RWPE1 (cell line): Measurements from ENCODE around the gene USP50.

Experiments used
- CTCF ChIA-PET: fragments of 350-600 bp; sonication (Branson Sonifier 250); formaldehyde crosslinking; extraction: SDS; loops from one replicate; lab custom pipeline; 2021; lab: Yijun Ruan, JAX
- POLR2A ChIA-PET: fragments of 400-600 bp; formaldehyde crosslinking; extraction: SDS; loops from one replicate; lab custom pipeline; 2020; ENCODE audit warnings: antibody characterized with exemption; ENCODE audit not compliant: low non-redundant PET; lab: Yijun Ruan, JAX
- DNase-seq: peaks from one replicate; pipeline ENCODE4 v3.0.0; 2012; ENCODE audit warnings: low spot score
- H3K27ac ChIP-seq: fragments of 450-650 bp; 2 replicates; pipeline ENCODE4 v1.5.1; 2017
- TF ChIP-seq, protein P1 (sequence below): fragments of 450-650 bp; conservative IDR thresholded peaks from 2 replicates; pipeline ENCODE4 v1.5.1; 2017; ENCODE audit warnings: low read depth, mild to moderate bottlenecking

Gene USP50

GRCh38 chr15:50563756-50564155 is 17.3 kb upstream of the USP50 start:
- ChIA-PET POLR2A (no interaction called here), CTCF (no interaction called here)
- no peak for DNase-seq
- H3K27ac ChIP-seq, result no peak overlapping the region
- TF ChIP-seq, protein P1, sequence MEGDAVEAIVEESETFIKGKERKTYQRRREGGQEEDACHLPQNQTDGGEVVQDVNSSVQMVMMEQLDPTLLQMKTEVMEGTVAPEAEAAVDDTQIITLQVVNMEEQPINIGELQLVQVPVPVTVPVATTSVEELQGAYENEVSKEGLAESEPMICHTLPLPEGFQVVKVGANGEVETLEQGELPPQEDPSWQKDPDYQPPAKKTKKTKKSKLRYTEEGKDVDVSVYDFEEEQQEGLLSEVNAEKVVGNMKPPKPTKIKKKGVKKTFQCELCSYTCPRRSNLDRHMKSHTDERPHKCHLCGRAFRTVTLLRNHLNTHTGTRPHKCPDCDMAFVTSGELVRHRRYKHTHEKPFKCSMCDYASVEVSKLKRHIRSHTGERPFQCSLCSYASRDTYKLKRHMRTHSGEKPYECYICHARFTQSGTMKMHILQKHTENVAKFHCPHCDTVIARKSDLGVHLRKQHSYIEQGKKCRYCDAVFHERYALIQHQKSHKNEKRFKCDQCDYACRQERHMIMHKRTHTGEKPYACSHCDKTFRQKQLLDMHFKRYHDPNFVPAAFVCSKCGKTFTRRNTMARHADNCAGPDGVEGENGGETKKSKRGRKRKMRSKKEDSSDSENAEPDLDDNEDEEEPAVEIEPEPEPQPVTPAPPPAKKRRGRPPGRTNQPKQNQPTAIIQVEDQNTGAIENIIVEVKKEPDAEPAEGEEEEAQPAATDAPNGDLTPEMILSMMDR, result no peak

DNA sequence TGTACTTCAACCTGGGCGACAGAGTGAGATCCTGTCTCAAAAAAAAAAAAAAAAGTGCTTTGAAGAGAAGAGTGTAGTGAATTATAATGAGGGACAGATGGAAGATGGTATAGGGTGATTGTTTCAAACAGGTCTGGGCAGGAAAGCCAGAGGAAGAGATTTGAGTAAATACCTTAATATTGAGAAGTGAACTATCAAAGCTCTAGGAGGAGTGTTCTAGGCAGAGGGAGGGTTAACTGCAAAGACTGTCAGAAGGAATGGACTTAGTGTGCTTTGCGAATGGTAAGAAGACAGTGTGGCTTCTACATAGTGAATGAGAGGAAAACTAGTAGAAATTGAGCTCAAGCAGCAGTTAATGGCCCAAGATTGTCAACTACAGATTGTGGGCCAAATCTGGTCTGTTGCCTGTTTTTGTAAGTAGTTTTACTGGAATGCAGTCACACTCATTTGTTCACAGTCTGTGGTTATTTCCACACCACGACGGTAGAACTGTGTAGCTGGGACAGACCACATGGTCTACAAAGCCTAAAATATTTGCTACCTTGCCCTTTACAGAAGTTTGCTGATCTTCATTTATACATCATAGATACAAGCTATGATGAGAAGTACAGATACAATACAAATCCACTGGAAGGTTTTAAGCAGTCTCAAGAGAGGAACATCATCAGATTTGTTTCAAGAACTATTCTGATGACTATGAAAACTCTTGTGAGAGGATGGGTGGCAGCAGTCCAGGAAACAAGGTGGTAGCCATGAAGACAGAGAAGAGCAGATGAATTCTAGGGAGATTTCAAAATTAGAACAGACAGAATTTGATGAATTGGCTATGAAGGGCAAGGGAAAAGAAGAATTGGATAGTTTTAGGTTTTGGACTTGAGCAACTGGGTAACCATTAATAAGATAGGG is 16.5 kb upstream of the USP50 start:
- ChIA-PET POLR2A (no interaction called here), CTCF (no interaction called here)

DNA sequence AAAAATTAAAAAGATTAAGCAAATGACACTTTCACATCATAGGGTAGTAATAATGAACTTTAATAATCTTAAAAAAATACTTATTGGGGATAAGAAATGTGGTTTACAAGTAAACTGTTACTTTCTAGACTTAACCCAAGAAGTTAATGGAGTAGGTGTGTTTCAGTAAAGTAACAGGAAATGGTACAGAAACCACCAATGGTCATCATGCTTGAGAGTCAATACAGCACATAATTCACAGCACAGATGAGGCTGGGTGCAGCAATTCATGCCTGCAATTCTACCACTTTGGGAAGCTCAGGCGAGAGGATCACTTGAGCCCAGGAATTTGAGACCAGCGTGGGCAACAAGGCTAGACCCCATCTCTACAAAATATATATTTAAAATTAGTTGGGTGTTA is 11.5 kb upstream of the USP50 start:
- TF ChIP-seq, protein P1, result no peak
- ChIA-PET POLR2A (no interaction called here), CTCF (no interaction called here)
- no peak for DNase-seq
- H3K27ac ChIP-seq, result no peak overlapping the region

More for the DNA sequence above, 16.5 kb upstream of the USP50 start:
- H3K27ac ChIP-seq, result no peak overlapping the region
- TF ChIP-seq, protein P1, result no peak
- DNase-seq, result no peak

- ChIA-PET CTCF (no interaction called here), POLR2A (no interaction called here)
- H3K27ac ChIP-seq, result no peak overlapping the region
- DNase-seq, result no peak
- TF ChIP-seq, protein P1, result no peak
Observed at GRCh38 chr15:50556642-50557371, 10.3 kb upstream of the USP50 start.

DNA sequence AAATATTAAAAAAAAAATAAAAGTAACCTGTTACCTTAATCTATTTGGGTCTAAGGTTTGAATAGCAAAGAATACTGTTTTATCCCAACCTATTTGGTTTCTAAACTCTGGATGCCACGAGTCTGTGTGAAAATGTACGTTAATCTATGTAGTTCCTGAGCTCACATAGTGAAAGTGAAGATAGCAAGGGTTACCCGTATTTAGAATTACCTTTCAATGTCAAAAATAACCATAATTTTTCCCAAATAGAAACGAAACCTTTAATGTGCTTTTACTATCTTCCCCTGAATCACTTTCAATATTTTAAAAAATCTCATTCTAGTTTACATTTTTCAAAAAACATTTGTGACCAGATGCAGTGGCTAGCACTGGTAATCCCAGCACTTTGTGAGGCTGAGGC is 5.8 kb upstream of the USP50 start:
- ChIA-PET CTCF (interaction anchor here (0.7 kb wide), 1 partner anchor 96 kb away, joined by 7 read pairs; no protein-coding TSS in a partner anchor), POLR2A (no interaction called here)
- no peak for DNase-seq
- TF ChIP-seq, protein P1, result no peak
- no peak overlapping the region for H3K27ac ChIP-seq

DNA sequence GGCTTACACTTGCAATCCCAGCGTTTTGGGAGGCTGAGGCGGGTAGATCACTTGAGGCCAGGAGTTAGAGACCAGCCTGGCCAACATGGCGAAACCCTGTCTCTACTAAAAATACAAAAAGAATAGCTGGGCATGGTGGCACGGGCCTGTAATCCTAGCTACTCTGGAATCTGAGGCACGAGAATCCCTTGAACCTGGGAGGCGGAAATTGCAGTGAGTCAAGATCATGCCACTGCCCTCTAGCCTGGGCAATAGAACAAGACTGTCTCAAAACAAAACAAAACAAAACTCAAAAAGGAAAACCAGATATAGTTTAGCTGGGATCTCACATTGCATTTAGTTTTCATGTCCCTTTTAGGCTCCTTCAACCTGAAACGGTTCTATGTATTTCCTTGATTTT is 2.9 kb upstream of the USP50 start:
- POLR2A ChIA-PET, result no interaction called here
- CTCF ChIA-PET, result interaction anchor here (0.6 kb wide), 1 partner anchor 156 kb away, joined by 8 read pairs; no protein-coding TSS in a partner anchor
- TF ChIP-seq, protein P1, result no peak
- H3K27ac ChIP-seq, result no peak overlapping the region
- DNase-seq, result no peak
